NCI-H146 treated with DMSO at 0.1 percent for 48 hours (cell line): ENCODE data around the gene PGBD4.
"Not testable (repeated sequence)": the region's sequence is repeated elsewhere in the genome, so short reads cannot be mapped to it uniquely, and the experiment has no call there.

Experiments
- DNase-seq: peaks from one replicate; lab custom pipeline; 2025; ENCODE audit not compliant: unreplicated experiment; lab: John Stamatoyannopoulos, UW

Gene PGBD4

GRCh38 chr15:34111488-34111887, 9.6 kb downstream of the PGBD4 start:
- DNase-seq: no peak

GRCh38 chr15:34114215-34114614, 12.3 kb downstream of the PGBD4 start:
- DNase-seq: no peak

GRCh38 chr15:34114739-34115138, 12.9 kb downstream of the PGBD4 start:
- no peak for DNase-seq

- no peak for DNase-seq
Measured at GRCh38 chr15:34116620-34117019, 14.7 kb downstream of the PGBD4 start.

- no peak for DNase-seq
Measured at GRCh38 chr15:34119291-34119690, 17.4 kb downstream of the PGBD4 start.

GRCh38 chr15:34120420-34120819, 18.5 kb downstream of the PGBD4 start:
- not testable (repeated sequence) for DNase-seq

- DNase-seq: not testable (repeated sequence)
Measured at GRCh38 chr15:34121786-34122185, 19.9 kb downstream of the PGBD4 start.

- no peak for DNase-seq
Measured at GRCh38 chr15:34122771-34123183, 20.9 kb downstream of the PGBD4 start.

- DNase-seq: no peak
Measured at GRCh38 chr15:34124651-34125050, 22.8 kb downstream of the PGBD4 start.

GRCh38 chr15:34125945-34126344, 24.1 kb downstream of the PGBD4 start:
- DNase-seq: no peak

- no peak for DNase-seq
Measured at GRCh38 chr15:34126522-34126921, 24.6 kb downstream of the PGBD4 start.

GRCh38 chr15:34128898-34129297, 27.0 kb downstream of the PGBD4 start:
- no peak for DNase-seq

- no peak for DNase-seq
Measured at GRCh38 chr15:34132881-34133280, 31.0 kb downstream of the PGBD4 start.

- no peak for DNase-seq
Measured at GRCh38 chr15:34133511-34133910, 31.6 kb downstream of the PGBD4 start.

GRCh38 chr15:34147371-34148140, 45.7 kb downstream of the PGBD4 start:
- no peak for DNase-seq

GRCh38 chr15:34154725-34155204, 52.9 kb downstream of the PGBD4 start:
- DNase-seq: no peak

- DNase-seq: no peak
Measured at GRCh38 chr15:34155859-34156258, 54.0 kb downstream of the PGBD4 start.
